Endothelial cell (in vitro differentiated cells): ENCODE measurements around the gene CSF1. TPM values are rescaled to one million over a fixed set of nuclear protein-coding genes. Genes with fewer than 3 reads are reported as not detected.

Experiments
- DNase-seq: peaks from one replicate; pipeline ENCODE4 v3.0.0; 2021; ENCODE audit warnings: low spot score
- H3K27ac Mint-ChIP-seq: one replicate; pipeline ENCODE4 v1.8.0; 2021; ENCODE audit warnings: mixed read lengths, inconsistent platforms; ENCODE audit not compliant: unreplicated experiment
- H3K27me3 Mint-ChIP-seq: one replicate; pipeline ENCODE4 v1.8.0; 2021; ENCODE audit warnings: mild to moderate bottlenecking, moderate library complexity, mixed read lengths, inconsistent platforms; ENCODE audit not compliant: unreplicated experiment
- H3K36me3 Mint-ChIP-seq: one replicate; pipeline ENCODE4 v1.8.0; 2021; ENCODE audit warnings: mild to moderate bottlenecking, low read depth, mixed read lengths, inconsistent platforms; ENCODE audit not compliant: unreplicated experiment
- H3K4me1 Mint-ChIP-seq: one replicate; pipeline ENCODE4 v1.8.0; 2021; ENCODE audit warnings: mild to moderate bottlenecking, mixed read lengths, inconsistent platforms; ENCODE audit not compliant: unreplicated experiment
- H3K4me3 Mint-ChIP-seq: one replicate; pipeline ENCODE4 v1.8.0; 2021; ENCODE audit warnings: mild to moderate bottlenecking, mixed read lengths, inconsistent platforms; ENCODE audit not compliant: unreplicated experiment
- H3K9me3 Mint-ChIP-seq: one replicate; pipeline ENCODE4 v1.8.0; 2021; ENCODE audit warnings: mixed read lengths, inconsistent platforms; ENCODE audit not compliant: unreplicated experiment
- total RNA-seq: library from RNA; stranded (reverse); fragmentation: NEBNext Ultra II Directional; extraction: Animal tissue kit (Norgen Biotek cat#: 25700); gene quantifications from one replicate; pipeline ENCODE4 v1.2.1, GENCODE V29; 2021; ENCODE audit not compliant: unreplicated experiment
- TF ChIP-seq, protein P1 (sequence below): fragments of 200-600 bp; sonication (generic); IDR thresholded peaks from one replicate; pipeline ENCODE4 v1.5.0; 2021; ENCODE audit warnings: antibody characterized with exemption; ENCODE audit not compliant: unreplicated experiment

CSF1 gene
- total RNA-seq, 1 donor from 2014 or later: 2.1 TPM

DNA sequence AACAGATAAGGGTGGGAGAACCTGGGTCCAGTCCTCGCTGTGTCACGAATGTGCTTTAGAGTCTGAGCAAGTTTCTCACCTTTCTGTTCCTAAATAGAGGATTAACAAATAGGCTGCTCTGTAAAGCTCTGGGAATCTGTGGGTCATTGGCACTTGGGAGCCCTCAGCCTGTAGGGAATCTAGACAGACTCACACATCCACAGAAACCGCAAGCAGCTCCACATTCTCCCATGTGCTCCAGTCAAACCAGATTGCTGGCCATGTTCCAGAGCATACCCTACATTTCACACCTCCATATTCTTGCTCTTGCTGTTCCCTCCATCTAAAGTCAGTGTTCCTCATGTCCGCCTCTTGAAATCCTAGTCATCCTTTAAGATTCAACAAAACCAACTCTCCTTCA is 66.1 kb downstream of the CSF1 start:
- Mint-ChIP-seq H3K4me1 (peaks cover 12% of the 10 kb centered on the region), H3K4me3 (no peak overlapping the region), H3K36me3 (no peaks in the 10 kb centered on the region), H3K9me3 (no peaks in the 10 kb centered on the region), H3K27me3 (no peaks in the 10 kb centered on the region), H3K27ac (no peak overlapping the region)
- TF ChIP-seq, protein P1, sequence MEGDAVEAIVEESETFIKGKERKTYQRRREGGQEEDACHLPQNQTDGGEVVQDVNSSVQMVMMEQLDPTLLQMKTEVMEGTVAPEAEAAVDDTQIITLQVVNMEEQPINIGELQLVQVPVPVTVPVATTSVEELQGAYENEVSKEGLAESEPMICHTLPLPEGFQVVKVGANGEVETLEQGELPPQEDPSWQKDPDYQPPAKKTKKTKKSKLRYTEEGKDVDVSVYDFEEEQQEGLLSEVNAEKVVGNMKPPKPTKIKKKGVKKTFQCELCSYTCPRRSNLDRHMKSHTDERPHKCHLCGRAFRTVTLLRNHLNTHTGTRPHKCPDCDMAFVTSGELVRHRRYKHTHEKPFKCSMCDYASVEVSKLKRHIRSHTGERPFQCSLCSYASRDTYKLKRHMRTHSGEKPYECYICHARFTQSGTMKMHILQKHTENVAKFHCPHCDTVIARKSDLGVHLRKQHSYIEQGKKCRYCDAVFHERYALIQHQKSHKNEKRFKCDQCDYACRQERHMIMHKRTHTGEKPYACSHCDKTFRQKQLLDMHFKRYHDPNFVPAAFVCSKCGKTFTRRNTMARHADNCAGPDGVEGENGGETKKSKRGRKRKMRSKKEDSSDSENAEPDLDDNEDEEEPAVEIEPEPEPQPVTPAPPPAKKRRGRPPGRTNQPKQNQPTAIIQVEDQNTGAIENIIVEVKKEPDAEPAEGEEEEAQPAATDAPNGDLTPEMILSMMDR: no peak
- DNase-seq: no peak

DNA sequence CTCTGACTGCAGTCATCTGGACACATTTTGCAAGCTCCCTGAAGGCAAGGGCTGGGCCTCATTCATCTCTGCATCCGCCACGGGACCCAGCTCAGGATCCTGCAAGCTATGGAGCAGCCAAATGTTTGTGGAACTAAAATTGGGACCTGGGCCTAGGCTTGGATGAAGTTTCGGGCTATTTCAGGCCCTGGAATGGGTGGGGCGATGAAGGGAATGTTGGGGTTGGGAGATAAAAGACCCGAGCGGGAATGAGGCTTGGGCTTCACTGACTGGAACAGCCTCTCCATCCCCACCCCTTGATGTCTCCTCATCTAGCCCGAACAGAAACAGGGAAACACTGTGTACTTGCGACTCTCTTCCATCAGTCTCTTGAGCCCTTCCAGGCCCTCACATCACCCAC is 66.6 kb downstream of the CSF1 start:
- H3K36me3 Mint-ChIP-seq: no peaks in the 10 kb centered on the region
- TF ChIP-seq, protein P1: no peak
- H3K4me3 Mint-ChIP-seq: no peak overlapping the region
- H3K27me3 Mint-ChIP-seq: peaks cover 2% of the 10 kb centered on the region
- DNase-seq: no peak
- H3K9me3 Mint-ChIP-seq: no peaks in the 10 kb centered on the region
- H3K4me1 Mint-ChIP-seq: peaks cover 12% of the 10 kb centered on the region
- H3K27ac Mint-ChIP-seq: no peak overlapping the region

DNA sequence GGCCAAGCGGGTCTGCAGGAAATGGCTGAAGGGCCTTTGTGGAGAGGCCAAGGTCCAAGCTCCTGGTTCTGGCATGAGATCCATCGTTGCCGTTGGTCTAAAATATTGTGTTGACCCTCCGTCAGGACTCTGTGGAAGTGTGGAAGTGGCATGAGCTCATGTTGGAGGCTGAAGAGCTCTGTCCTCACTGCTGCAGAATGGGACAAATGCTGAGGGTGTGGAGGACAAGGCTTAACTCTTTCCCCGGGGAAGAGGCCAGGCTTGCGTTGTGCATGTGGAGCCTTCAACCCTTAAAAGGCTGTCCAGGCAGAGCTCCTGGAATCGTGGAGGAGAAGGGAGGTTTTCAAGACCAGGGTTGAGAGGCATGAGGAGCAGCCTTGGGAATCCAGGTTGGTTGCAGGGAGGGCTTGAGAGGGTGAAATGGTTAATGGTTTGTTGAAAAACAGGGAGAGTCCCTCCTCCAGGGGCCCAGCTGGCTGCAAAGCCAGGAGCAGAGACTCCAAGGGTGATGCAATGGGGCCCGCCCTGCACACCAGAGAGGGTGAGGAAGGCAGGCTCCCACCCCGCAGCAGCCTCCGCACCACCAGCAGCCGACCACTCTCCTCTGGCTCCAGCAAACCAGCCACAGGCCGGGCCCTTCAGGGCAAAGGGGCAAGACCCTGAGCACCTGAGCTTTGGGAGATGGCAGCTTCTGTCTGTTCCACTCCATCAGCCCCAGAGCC is 67.2 kb downstream of the CSF1 start:
- Mint-ChIP-seq H3K9me3 (no peaks in the 10 kb centered on the region), H3K27ac (no peak overlapping the region), H3K36me3 (no peaks in the 10 kb centered on the region), H3K4me1 (peaks cover 12% of the 10 kb centered on the region), H3K4me3 (no peak overlapping the region), H3K27me3 (peaks cover 2% of the 10 kb centered on the region)
- no peak for DNase-seq
- TF ChIP-seq, protein P1: no peak

DNA sequence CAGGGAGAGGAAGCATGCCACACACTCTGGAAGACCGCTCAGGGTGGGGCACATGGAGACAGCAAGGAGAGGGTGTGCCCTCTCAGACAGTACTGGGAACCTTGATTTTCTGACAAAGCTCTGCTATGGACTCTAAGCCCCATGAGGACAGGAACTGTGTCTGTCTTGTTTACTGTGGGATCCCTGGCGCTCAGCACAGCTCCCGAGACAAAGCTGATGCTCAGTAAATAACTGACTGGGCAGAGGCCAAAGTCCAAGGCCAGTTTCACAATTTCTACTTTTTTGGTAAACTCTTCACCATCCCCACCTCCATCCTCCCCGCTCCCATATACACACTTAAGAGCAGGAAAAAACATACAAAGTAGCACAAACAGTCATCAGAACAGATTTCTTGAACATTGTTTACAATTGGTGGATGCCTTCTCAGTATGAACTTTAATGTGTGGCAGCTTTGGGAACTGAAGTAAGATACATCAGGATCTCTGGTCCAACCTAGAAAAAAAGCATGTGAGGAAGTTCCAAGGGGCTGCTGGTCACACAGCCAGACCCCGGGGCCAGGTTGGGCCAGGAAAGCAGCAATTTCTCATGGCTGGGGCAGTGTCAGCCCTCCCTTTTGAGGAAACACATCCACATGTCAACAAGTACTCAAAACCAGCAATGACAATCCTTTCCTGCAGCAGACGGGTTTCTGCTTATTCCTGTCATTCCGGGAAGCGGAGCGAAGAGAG is 68.3 kb downstream of the CSF1 start:
- H3K36me3 Mint-ChIP-seq: no peaks in the 10 kb centered on the region
- H3K27ac Mint-ChIP-seq: no peak overlapping the region
- no peak overlapping the region for H3K4me3 Mint-ChIP-seq
- TF ChIP-seq, protein P1: no peak
- H3K27me3 Mint-ChIP-seq: peaks cover 2% of the 10 kb centered on the region
- no peak for DNase-seq
- peaks cover 18% of the 10 kb centered on the region for H3K4me1 Mint-ChIP-seq
- no peaks in the 10 kb centered on the region for H3K9me3 Mint-ChIP-seq

DNA sequence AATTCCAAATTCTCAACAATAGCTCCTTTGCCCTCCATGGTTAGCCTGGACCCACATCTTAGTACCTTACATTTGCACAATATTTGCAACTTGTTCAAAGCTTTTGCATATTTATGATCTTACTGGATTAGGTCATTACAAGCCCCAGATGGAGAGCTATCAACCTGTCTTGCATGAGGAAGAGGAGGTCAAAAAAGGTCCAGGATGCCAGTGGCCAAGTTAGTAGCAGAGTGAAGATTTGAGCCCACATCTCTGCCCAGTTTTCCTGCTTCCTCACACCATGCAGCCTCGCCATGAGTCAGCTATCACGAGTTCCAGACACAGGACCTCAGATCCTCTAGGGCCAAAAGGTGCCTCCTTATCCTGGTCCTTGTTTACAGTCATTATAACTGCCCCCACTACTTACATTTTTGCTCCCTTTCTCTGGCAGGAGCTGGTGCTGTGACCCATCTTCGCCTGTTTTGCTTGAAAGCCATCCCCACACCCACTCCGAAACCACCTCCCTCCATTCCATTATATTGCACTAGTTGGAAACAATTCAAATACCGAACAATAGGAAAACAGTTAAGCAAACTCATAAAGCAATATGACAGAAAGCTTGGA is 68.9 kb downstream of the CSF1 start:
- TF ChIP-seq, protein P1: no peak
- H3K27me3 Mint-ChIP-seq: peaks cover 2% of the 10 kb centered on the region
- no peaks in the 10 kb centered on the region for H3K36me3 Mint-ChIP-seq
- no peak for DNase-seq
- no peaks in the 10 kb centered on the region for H3K9me3 Mint-ChIP-seq
- no peak overlapping the region for H3K27ac Mint-ChIP-seq
- no peak overlapping the region for H3K4me3 Mint-ChIP-seq
- H3K4me1 Mint-ChIP-seq: peaks cover 18% of the 10 kb centered on the region
